H9 (cell line): ENCODE data around the gene FAM219A. TPM values are rescaled to one million over a fixed set of nuclear protein-coding genes. Genes with fewer than 3 reads are reported as not detected.

Source experiments
- DNase-seq: peaks from one replicate; pipeline ENCODE4 v3.0.0-alpha.2; 2017
- H2AFZ ChIP-seq: one replicate; pipeline ENCODE4 v1.6.1; 2013; ENCODE audit warnings: mild to moderate bottlenecking, low read length, control low read depth, moderate library complexity
- H2AK5ac ChIP-seq: 2 replicates; pipeline ENCODE4 v1.6.1; 2013; ENCODE audit warnings: low read length, control low read depth, mixed read lengths; ENCODE audit not compliant: insufficient read length
- H2BK120ac ChIP-seq: one replicate; pipeline ENCODE4 v1.6.1; 2013; ENCODE audit warnings: low read depth, mild to moderate bottlenecking, low read length, control low read depth, inconsistent platforms; ENCODE audit not compliant: poor library complexity, severe bottlenecking
- H2BK12ac ChIP-seq: 2 replicates; pipeline ENCODE4 v1.6.1; 2013; ENCODE audit warnings: low read length, control low read depth, mixed read lengths, low read depth; ENCODE audit not compliant: insufficient read length
- H2BK15ac ChIP-seq: 2 replicates; pipeline ENCODE4 v1.6.1; 2013; ENCODE audit warnings: low read depth, low read length, control low read depth
- H2BK20ac ChIP-seq: one replicate; pipeline ENCODE4 v1.6.1; 2013; ENCODE audit warnings: low read depth, mild to moderate bottlenecking, low read length, control low read depth, inconsistent platforms; ENCODE audit not compliant: poor library complexity, severe bottlenecking
- H2BK5ac ChIP-seq: 2 replicates; pipeline ENCODE4 v1.6.1; 2013; ENCODE audit warnings: low read length, control low read depth, mixed read lengths; ENCODE audit not compliant: insufficient read length
- H3K14ac ChIP-seq: 2 replicates; pipeline ENCODE4 v1.6.1; 2013; ENCODE audit warnings: low read length, control low read depth; ENCODE audit not compliant: insufficient read depth
- H3K18ac ChIP-seq: 2 replicates; pipeline ENCODE4 v1.6.1; 2013; ENCODE audit warnings: low read depth, mild to moderate bottlenecking, mixed read lengths, low read length, control low read depth; ENCODE audit not compliant: insufficient read length
- H3K23ac ChIP-seq: 2 replicates; pipeline ENCODE4 v1.6.1; 2013; ENCODE audit warnings: low read length, control low read depth, mixed read lengths, low read depth; ENCODE audit not compliant: insufficient read length
- H3K23me2 ChIP-seq: 2 replicates; pipeline ENCODE4 v1.6.1; 2013; ENCODE audit warnings: low read depth, mild to moderate bottlenecking, mixed read lengths, low read length, control low read depth; ENCODE audit not compliant: insufficient read length, poor library complexity, severe bottlenecking
- H3K27ac ChIP-seq: 2 replicates; pipeline ENCODE4 v1.5.1; 2013; ENCODE audit warnings: low read length, control low read depth, mixed read lengths, low read depth; ENCODE audit not compliant: insufficient read length
- H3K27me3 ChIP-seq: 2 replicates; pipeline ENCODE4 v1.6.1; 2013; ENCODE audit warnings: low read length, control low read depth, inconsistent platforms; ENCODE audit not compliant: insufficient read depth
- H3K4ac ChIP-seq: 2 replicates; pipeline ENCODE4 v1.6.1; 2013; ENCODE audit warnings: low read depth, mild to moderate bottlenecking, control low read depth, inconsistent platforms, low read length, moderate library complexity
- H3K4me1 ChIP-seq: 2 replicates; pipeline ENCODE4 v1.6.1; 2013; ENCODE audit warnings: low read length, control low read depth, inconsistent platforms; ENCODE audit not compliant: insufficient read depth
- H3K4me2 ChIP-seq: 2 replicates; pipeline ENCODE4 v1.6.1; 2013; ENCODE audit warnings: low read length, control low read depth, mixed read lengths; ENCODE audit not compliant: insufficient read length, insufficient read depth
- H3K56ac ChIP-seq: 2 replicates; pipeline ENCODE4 v1.6.1; 2013; ENCODE audit warnings: low read depth, mild to moderate bottlenecking, mixed read lengths, low read length, control low read depth; ENCODE audit not compliant: insufficient read length
- H3K79me1 ChIP-seq: 2 replicates; pipeline ENCODE4 v1.6.1; 2013; ENCODE audit warnings: low read depth, mild to moderate bottlenecking, moderate library complexity, low read length, control low read depth, inconsistent platforms; ENCODE audit not compliant: insufficient read depth, poor library complexity, severe bottlenecking
- H3K79me2 ChIP-seq: 2 replicates; pipeline ENCODE4 v1.6.1; 2013; ENCODE audit warnings: low read length, control low read depth, inconsistent platforms; ENCODE audit not compliant: insufficient read depth
- H3K9ac ChIP-seq: 2 replicates; pipeline ENCODE4 v1.6.1; 2013; ENCODE audit warnings: low read length, control low read depth, mixed read lengths; ENCODE audit not compliant: insufficient read length; ENCODE audit errors: extremely low read depth
- H3K9me3 ChIP-seq: one replicate; pipeline ENCODE4 v1.6.1; 2013; ENCODE audit warnings: low read depth, low read length, inconsistent platforms; ENCODE audit not compliant: control insufficient read depth
- H3T11ph ChIP-seq: one replicate; pipeline ENCODE4 v1.6.1; 2013; ENCODE audit warnings: mild to moderate bottlenecking, low read length, control low read depth, inconsistent platforms
- H4K20me1 ChIP-seq: one replicate; pipeline ENCODE4 v1.6.1; 2013; ENCODE audit not compliant: control insufficient read depth, insufficient read length, insufficient read depth
- H4K5ac ChIP-seq: 2 replicates; pipeline ENCODE4 v1.6.1; 2013; ENCODE audit warnings: low read depth, mild to moderate bottlenecking, mixed read lengths, low read length, control low read depth; ENCODE audit not compliant: insufficient read length
- H4K8ac ChIP-seq: replicated peaks from 2 replicates; pipeline ENCODE4 v1.6.1; 2013; ENCODE audit warnings: low read length, control low read depth, mixed read lengths, low read depth; ENCODE audit not compliant: insufficient read length
- H4K91ac ChIP-seq: 2 replicates; pipeline ENCODE4 v1.6.1; 2013; ENCODE audit warnings: low read depth, mild to moderate bottlenecking, moderate library complexity, mixed read lengths, low read length, control low read depth; ENCODE audit not compliant: insufficient read length
- H3K27ac Mint-ChIP-seq, 3 experiments: 2 replicates in 2 of 3; 3 replicates in 1 of 3; pipeline ENCODE4 v1.8.0; 2020 to 2021; ENCODE audit warnings: mixed read lengths in 3 of 3, mild to moderate bottlenecking in 1 of 3, moderate library complexity in 1 of 3
- H3K27me3 Mint-ChIP-seq: 2 replicates; pipeline ENCODE4 v1.8.0; 2021; ENCODE audit warnings: low read depth, mild to moderate bottlenecking, moderate library complexity, mixed read lengths
- H3K36me3 Mint-ChIP-seq, 3 experiments: 2 replicates in 2 of 3; 3 replicates in 1 of 3; pipeline ENCODE4 v1.8.0; 2020 to 2021; ENCODE audit warnings: low read depth in 3 of 3, mixed read lengths in 3 of 3; ENCODE audit not compliant: insufficient read depth in 1 of 3
- H3K4me1 Mint-ChIP-seq, 2 experiments: 2 replicates each; pipeline ENCODE4 v1.8.0; 2020; ENCODE audit warnings: mixed read lengths in 2 of 2
- H3K4me3 Mint-ChIP-seq, 2 experiments: 2 replicates in 1 of 2; 3 replicates in 1 of 2; pipeline ENCODE4 v1.8.0; 2020 to 2021; ENCODE audit warnings: mild to moderate bottlenecking in 2 of 2, mixed read lengths in 2 of 2, moderate library complexity in 1 of 2
- H3K9me3 Mint-ChIP-seq, 2 experiments: 2 replicates in 1 of 2; 3 replicates in 1 of 2; pipeline ENCODE4 v1.8.0; 2020; ENCODE audit warnings: mild to moderate bottlenecking in 2 of 2, mixed read lengths in 2 of 2, moderate library complexity in 1 of 2
- CTCF ChIP-seq: fragments of 200-600 bp; sonication (generic); conservative IDR thresholded peaks from 3 replicates; pipeline ENCODE4 v1.8.0; 2021; ENCODE audit warnings: antibody characterized with exemption, mild to moderate bottlenecking
- WGBS: extraction: QIAGEN DNeasy Blood & Tissue Kit; methylation state at CpG from one replicate; pipeline ENCODE4 v1.1.7; 2013; ENCODE audit warnings: missing lambda C conversion rate, low lambda C conversion rate, mixed read lengths; ENCODE audit not compliant: insufficient read length; ENCODE audit errors: extremely low coverage; 5-methylcytosine and 5-hydroxymethylcytosine counted together
- total RNA-seq: library from RNA; stranded (reverse); gene quantifications from 2 replicates; pipeline ENCODE4 v1.2.1, GENCODE V29; 2021

FAM219A gene
- total RNA-seq, 1 experiment from 2014 or later, result 16.7 TPM

- no peaks in the 10 kb centered on the region for H3K9me3 ChIP-seq
- no peak overlapping the region for H3K4me2 ChIP-seq
- H3K9ac ChIP-seq, result no peak overlapping the region
- Mint-ChIP-seq H3K36me3 (no peaks in the 10 kb centered on the region; a peak in 1 of 7 replicates), H3K27ac (no peak overlapping the region), H3K4me1 (no peaks in the 10 kb centered on the region), H3K4me3 (no peak overlapping the region), H3K27me3 (no peaks in the 10 kb centered on the region), H3K9me3 (no peaks in the 10 kb centered on the region)
- no peaks in the 10 kb centered on the region for H3K23me2 ChIP-seq
- TF ChIP-seq CTCF, result no peak
- no peak overlapping the region for H2BK15ac ChIP-seq
- H3K4me1 ChIP-seq, result no peaks in the 10 kb centered on the region
- H4K8ac ChIP-seq, result no peak overlapping the region
- H3K14ac ChIP-seq, result no peak overlapping the region
- no peak overlapping the region for H2BK12ac ChIP-seq
- no peak overlapping the region for H3K18ac ChIP-seq
- H3K79me2 ChIP-seq, result no peaks in the 10 kb centered on the region
- DNase-seq, result no peak
- no peak overlapping the region for H3K23ac ChIP-seq
- no peak overlapping the region for H3K27ac ChIP-seq
- no peaks in the 10 kb centered on the region for H4K20me1 ChIP-seq
- no peak overlapping the region for H2BK20ac ChIP-seq
- WGBS, result no CpG with 5 or more reads among the region's 4 CpGs
- no peak overlapping the region for H2BK5ac ChIP-seq
- no peak overlapping the region for H4K91ac ChIP-seq
- H4K5ac ChIP-seq, result no peak overlapping the region
- no peaks in the 10 kb centered on the region for H3K27me3 ChIP-seq
- no peak overlapping the region for H3K4ac ChIP-seq
- H3K79me1 ChIP-seq, result no peaks in the 10 kb centered on the region
- H2AFZ ChIP-seq, result no peak overlapping the region
- H2BK120ac ChIP-seq, result no peak overlapping the region
- no peak overlapping the region for H3K56ac ChIP-seq
- no peak overlapping the region for H2AK5ac ChIP-seq
- H3T11ph ChIP-seq, result no peak overlapping the region
Observed at GRCh38 chr9:34399729-34400128, 58.6 kb downstream of the FAM219A start.
